IPS-15b (cell line): Measurements from ENCODE around the gene CDH13.

ENCODE experiments used
- H3K27me3 ChIP-seq: one replicate; pipeline ENCODE4 v1.6.1; 2013; ENCODE audit warnings: low read length; ENCODE audit not compliant: control insufficient read depth, insufficient read depth
- H3K36me3 ChIP-seq: one replicate; pipeline ENCODE4 v1.6.1; 2013; ENCODE audit warnings: low read length; ENCODE audit not compliant: control insufficient read depth, insufficient read depth
- H3K4me1 ChIP-seq: one replicate; pipeline ENCODE4 v1.6.1; 2013; ENCODE audit warnings: mild to moderate bottlenecking, low read length; ENCODE audit not compliant: control insufficient read depth, insufficient read depth
- H3K4me3 ChIP-seq: one replicate; pipeline ENCODE4 v1.5.1; 2013; ENCODE audit warnings: low read depth, low read length
- H3K9ac ChIP-seq: one replicate; pipeline ENCODE4 v1.6.1; 2013; ENCODE audit warnings: low read depth, mild to moderate bottlenecking, low read length
- H3K9me3 ChIP-seq: one replicate; pipeline ENCODE4 v1.6.1; 2013; ENCODE audit warnings: mild to moderate bottlenecking, low read length; ENCODE audit not compliant: control insufficient read depth, insufficient read depth

Gene CDH13

DNA sequence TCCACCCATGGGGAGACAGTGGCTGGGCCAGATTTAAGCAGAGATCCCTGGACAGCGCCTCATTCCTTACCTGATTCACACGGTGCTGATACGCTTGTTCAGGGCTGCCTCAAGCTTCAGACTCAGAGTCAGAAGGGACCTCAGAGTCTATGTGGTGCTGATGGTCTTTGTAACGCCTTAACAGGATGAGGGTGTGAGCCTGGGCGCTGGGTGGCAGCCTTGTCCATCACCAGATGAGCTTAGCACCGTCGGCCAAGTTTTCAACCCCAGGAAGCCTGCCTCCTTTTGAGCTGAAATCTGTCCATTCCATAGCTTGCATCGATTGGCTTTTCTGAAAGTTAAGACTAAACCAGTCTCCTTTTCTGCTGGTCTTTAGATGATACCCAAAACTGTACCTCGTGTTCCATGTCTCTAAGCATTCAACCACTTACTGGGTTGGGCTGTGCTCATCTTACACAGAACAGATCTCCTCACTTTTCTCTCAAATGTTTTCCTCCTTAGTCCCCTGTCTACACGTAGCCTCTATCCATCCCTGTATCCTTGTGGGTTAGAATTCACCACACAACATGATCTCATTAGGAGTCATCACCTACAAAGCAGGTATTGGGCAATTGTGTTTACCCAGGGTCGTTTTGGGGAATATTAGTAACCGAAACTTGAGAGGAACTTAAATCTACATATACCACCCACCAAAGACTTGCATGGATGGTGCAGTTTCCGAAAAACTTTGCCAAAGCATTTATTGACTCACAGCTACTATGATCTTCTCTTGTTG is 573.4 kb downstream of the CDH13 start:
- Histone ChIP-seq H3K9ac (no peak overlapping the region), H3K4me1 (no peaks in the 10 kb centered on the region), H3K4me3 (no peak overlapping the region), H3K27me3 (no peaks in the 10 kb centered on the region), H3K36me3 (no peaks in the 10 kb centered on the region), H3K9me3 (no peaks in the 10 kb centered on the region)

GRCh38 chr16:83201748-83202147 is 575.0 kb downstream of the CDH13 start:
- H3K4me3 ChIP-seq: no peak overlapping the region
- no peaks in the 10 kb centered on the region for H3K36me3 ChIP-seq
- H3K27me3 ChIP-seq: no peaks in the 10 kb centered on the region
- H3K4me1 ChIP-seq: no peaks in the 10 kb centered on the region
- H3K9me3 ChIP-seq: no peaks in the 10 kb centered on the region
- H3K9ac ChIP-seq: no peak overlapping the region

- no peaks in the 10 kb centered on the region for H3K4me1 ChIP-seq
- no peak overlapping the region for H3K9ac ChIP-seq
- H3K27me3 ChIP-seq: no peaks in the 10 kb centered on the region
- no peaks in the 10 kb centered on the region for H3K36me3 ChIP-seq
- H3K9me3 ChIP-seq: no peaks in the 10 kb centered on the region
- H3K4me3 ChIP-seq: no peak overlapping the region
Observed at GRCh38 chr16:83205896-83206295, 579.1 kb downstream of the CDH13 start.

DNA sequence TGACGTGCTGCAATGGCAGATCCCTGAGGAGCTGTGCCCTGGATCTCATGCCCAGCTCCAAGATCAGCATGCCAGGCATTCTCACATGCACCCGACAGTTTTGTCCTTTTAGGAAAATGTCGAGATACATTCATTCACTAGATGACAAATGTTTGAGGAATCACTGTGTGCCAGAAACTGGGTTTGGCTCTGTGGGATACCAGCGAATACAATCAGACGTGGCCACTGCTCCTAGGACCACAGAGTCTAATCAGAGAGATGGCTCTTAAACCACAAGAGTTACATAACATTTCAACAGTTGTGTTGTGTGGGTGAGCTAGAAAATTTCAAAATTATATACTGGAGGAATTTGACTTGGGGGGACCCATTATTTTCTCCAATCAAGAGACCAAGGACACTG is 579.7 kb downstream of the CDH13 start:
- no peaks in the 10 kb centered on the region for H3K4me1 ChIP-seq
- no peak overlapping the region for H3K4me3 ChIP-seq
- H3K9ac ChIP-seq: no peak overlapping the region
- no peaks in the 10 kb centered on the region for H3K36me3 ChIP-seq
- no peaks in the 10 kb centered on the region for H3K27me3 ChIP-seq
- H3K9me3 ChIP-seq: no peaks in the 10 kb centered on the region

GRCh38 chr16:83211711-83212110 is 584.9 kb downstream of the CDH13 start:
- no peak overlapping the region for H3K9ac ChIP-seq

GRCh38 chr16:83212301-83212841 is 585.6 kb downstream of the CDH13 start:
- H3K4me3 ChIP-seq: no peak overlapping the region
- no peaks in the 10 kb centered on the region for H3K27me3 ChIP-seq
- no peaks in the 10 kb centered on the region for H3K4me1 ChIP-seq
- H3K9ac ChIP-seq: no peak overlapping the region
- H3K9me3 ChIP-seq: no peaks in the 10 kb centered on the region
- no peaks in the 10 kb centered on the region for H3K36me3 ChIP-seq

More at GRCh38 chr16:83211711-83212110, 584.9 kb downstream of the CDH13 start:
- Histone ChIP-seq H3K27me3 (no peaks in the 10 kb centered on the region), H3K4me3 (no peak overlapping the region), H3K4me1 (no peaks in the 10 kb centered on the region), H3K9me3 (no peaks in the 10 kb centered on the region), H3K36me3 (no peaks in the 10 kb centered on the region)

GRCh38 chr16:83214671-83215070 is 587.9 kb downstream of the CDH13 start:
- H3K27me3 ChIP-seq: no peaks in the 10 kb centered on the region
- H3K9me3 ChIP-seq: no peaks in the 10 kb centered on the region
- no peak overlapping the region for H3K4me3 ChIP-seq

DNA sequence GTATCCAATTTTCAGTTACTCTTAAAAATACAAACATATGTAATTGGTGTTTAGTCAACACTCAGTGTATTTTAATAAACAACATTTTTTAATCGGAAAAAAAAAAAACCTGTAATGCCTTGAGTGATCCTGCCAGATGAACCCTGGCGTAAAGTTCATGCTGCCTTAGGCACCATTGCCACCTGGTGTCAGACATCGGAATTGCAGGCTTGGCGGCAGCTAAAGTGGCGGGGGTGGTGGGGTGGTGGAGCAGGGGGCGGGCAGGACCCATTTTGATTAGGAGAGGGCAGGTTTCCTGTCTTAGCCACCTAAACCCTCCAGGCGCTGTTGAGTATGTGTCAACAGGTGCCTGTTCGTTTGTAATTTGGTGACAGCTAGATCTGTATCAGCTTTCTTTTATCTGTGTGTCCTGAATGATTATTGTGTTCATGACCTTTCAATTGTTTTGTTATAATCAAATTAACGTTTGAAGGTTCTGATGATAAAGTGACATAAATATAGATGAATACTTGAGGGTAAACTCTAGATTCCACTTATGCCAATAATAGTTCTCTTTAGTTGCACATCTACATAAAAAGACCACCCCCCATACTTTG is 588.7 kb downstream of the CDH13 start:
- Histone ChIP-seq H3K27me3 (no peaks in the 10 kb centered on the region), H3K9ac (no peak overlapping the region), H3K4me3 (no peak overlapping the region), H3K36me3 (no peaks in the 10 kb centered on the region), H3K9me3 (no peaks in the 10 kb centered on the region), H3K4me1 (no peaks in the 10 kb centered on the region)

More at GRCh38 chr16:83214671-83215070, 587.9 kb downstream of the CDH13 start:
- H3K4me1 ChIP-seq: no peaks in the 10 kb centered on the region
- H3K36me3 ChIP-seq: no peaks in the 10 kb centered on the region
- H3K9ac ChIP-seq: no peak overlapping the region

DNA sequence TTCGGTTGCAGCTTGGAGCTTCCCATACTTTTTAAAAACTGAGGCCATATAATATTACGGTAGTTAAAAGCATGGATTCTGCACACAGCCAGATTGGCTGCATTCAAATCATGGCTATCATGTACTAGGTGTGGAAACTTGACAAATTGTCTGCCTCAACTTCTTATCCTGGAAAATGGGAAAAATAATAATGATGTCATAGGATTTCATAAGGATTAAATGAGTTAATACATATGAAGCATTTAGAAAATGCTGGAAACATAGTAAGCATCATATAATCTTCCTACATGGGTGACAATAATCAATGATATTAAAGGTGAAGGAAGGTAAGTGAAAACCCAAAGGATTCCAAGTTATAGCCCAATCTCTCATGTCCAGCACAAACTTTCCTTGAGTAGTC is 592.5 kb downstream of the CDH13 start:
- H3K9me3 ChIP-seq: no peaks in the 10 kb centered on the region
- no peak overlapping the region for H3K4me3 ChIP-seq
- no peak overlapping the region for H3K9ac ChIP-seq
- H3K36me3 ChIP-seq: no peaks in the 10 kb centered on the region
- no peaks in the 10 kb centered on the region for H3K27me3 ChIP-seq
- no peaks in the 10 kb centered on the region for H3K4me1 ChIP-seq

GRCh38 chr16:83220066-83220465 is 593.3 kb downstream of the CDH13 start:
- H3K27me3 ChIP-seq: no peaks in the 10 kb centered on the region
- no peaks in the 10 kb centered on the region for H3K9me3 ChIP-seq
- no peaks in the 10 kb centered on the region for H3K36me3 ChIP-seq
- H3K9ac ChIP-seq: no peak overlapping the region
- H3K4me3 ChIP-seq: no peak overlapping the region
- H3K4me1 ChIP-seq: no peaks in the 10 kb centered on the region

DNA sequence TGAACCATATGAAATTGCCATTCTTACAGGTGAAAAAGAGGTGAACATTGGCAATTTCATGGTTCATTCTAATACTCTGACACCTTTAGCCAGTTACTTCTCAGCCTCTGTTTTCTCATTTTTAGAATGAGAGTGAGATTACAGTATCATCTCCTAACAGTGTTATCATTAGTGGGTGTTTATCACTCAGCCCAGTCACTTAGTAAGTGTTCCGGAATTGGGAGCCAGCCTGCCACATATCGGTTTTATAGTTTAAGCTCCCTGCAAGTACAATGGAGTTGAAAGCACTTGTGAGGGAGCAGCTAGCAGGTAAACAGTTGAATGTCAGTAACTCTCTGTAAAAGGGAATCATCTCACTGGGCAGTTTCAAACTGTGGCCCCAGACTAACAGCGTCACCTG is 597.9 kb downstream of the CDH13 start:
- no peaks in the 10 kb centered on the region for H3K4me1 ChIP-seq
- H3K4me3 ChIP-seq: no peak overlapping the region
- no peaks in the 10 kb centered on the region for H3K27me3 ChIP-seq
- no peaks in the 10 kb centered on the region for H3K9me3 ChIP-seq
- no peak overlapping the region for H3K9ac ChIP-seq
- H3K36me3 ChIP-seq: no peaks in the 10 kb centered on the region

- Histone ChIP-seq H3K27me3 (no peaks in the 10 kb centered on the region), H3K36me3 (no peaks in the 10 kb centered on the region), H3K9me3 (no peaks in the 10 kb centered on the region), H3K4me1 (no peaks in the 10 kb centered on the region), H3K9ac (no peak overlapping the region), H3K4me3 (no peak overlapping the region)
Observed at GRCh38 chr16:83227336-83227735, 600.6 kb downstream of the CDH13 start.
